Colonic mucosa (tissue), 4 donors: ENCODE measurements around the gene ZMYND8. TPM values are rescaled to one million over a fixed set of nuclear protein-coding genes. Genes with fewer than 3 reads are reported as not detected.

Experiments used
- DNase-seq: peaks from one replicate; pipeline ENCODE4 v3.0.0-alpha.2; 2020
- H3K27ac ChIP-seq: fragments of 200-600 bp; one replicate; pipeline ENCODE4 v1.8.0; 2021
- H3K27me3 ChIP-seq: fragments of 200-600 bp; one replicate; pipeline ENCODE4 v1.8.0; 2021
- H3K36me3 ChIP-seq: fragments of 200-600 bp; one replicate; pipeline ENCODE4 v1.8.0; 2021
- H3K4me1 ChIP-seq: fragments of 200-600 bp; one replicate; pipeline ENCODE4 v1.8.0; 2021; ENCODE audit warnings: mild to moderate bottlenecking
- H3K4me3 ChIP-seq: fragments of 200-600 bp; one replicate; pipeline ENCODE4 v1.8.0; 2021
- H3K9ac ChIP-seq, 2 donors: one replicate each; pipeline ENCODE4 v1.7.0; 2013; ENCODE audit warnings: control low read depth in 2 of 2, low read depth in 2 of 2, low read length in 2 of 2
- H3K9me3 ChIP-seq: fragments of 200-600 bp; one replicate; pipeline ENCODE4 v1.8.0; 2021
- intact Hi-C: fragments of 100-400 bp; cut with DNase I; formaldehyde crosslinking; loops from one replicate; pipeline ENCODE4 v1.14.1; 2022
- total RNA-seq, 2 donors: library from RNA; stranded (reverse); fragmentation: NEBNext Ultra II Directional in 1 of 2; extraction: Animal tissue kit (Norgen Biotek cat#: 25700) in 1 of 2; gene quantifications; one replicate each; pipeline ENCODE4 v1.2.1, GENCODE V29; 2021
- TF ChIP-seq, protein P1 (sequence below): fragments of 200-600 bp; IDR thresholded peaks from one replicate; pipeline ENCODE4 v1.8.0; 2022; ENCODE audit warnings: antibody characterized with exemption, mild to moderate bottlenecking
- donor health status: healthy.
- donor health status: DM: no; HTN: no; CAD: no.
- donor health status: DM: no; HTN: no; CAD: no.

ZMYND8 gene
- total RNA-seq, 2 donors from 2014 or later = 45.4 to 53.1 TPM

- intact Hi-C loops = no loop called here
- Histone ChIP-seq H3K27me3 (no peaks in the 10 kb centered on the region), H3K27ac (no peak overlapping the region), H3K4me3 (no peak overlapping the region), H3K9ac (no peak overlapping the region), H3K36me3 (no peaks in the 10 kb centered on the region), H3K9me3 (no peaks in the 10 kb centered on the region), H3K4me1 (peaks cover 13% of the 10 kb centered on the region)
- DNase-seq = no peak
- TF ChIP-seq, protein P1, sequence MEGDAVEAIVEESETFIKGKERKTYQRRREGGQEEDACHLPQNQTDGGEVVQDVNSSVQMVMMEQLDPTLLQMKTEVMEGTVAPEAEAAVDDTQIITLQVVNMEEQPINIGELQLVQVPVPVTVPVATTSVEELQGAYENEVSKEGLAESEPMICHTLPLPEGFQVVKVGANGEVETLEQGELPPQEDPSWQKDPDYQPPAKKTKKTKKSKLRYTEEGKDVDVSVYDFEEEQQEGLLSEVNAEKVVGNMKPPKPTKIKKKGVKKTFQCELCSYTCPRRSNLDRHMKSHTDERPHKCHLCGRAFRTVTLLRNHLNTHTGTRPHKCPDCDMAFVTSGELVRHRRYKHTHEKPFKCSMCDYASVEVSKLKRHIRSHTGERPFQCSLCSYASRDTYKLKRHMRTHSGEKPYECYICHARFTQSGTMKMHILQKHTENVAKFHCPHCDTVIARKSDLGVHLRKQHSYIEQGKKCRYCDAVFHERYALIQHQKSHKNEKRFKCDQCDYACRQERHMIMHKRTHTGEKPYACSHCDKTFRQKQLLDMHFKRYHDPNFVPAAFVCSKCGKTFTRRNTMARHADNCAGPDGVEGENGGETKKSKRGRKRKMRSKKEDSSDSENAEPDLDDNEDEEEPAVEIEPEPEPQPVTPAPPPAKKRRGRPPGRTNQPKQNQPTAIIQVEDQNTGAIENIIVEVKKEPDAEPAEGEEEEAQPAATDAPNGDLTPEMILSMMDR = no peak
Measured at GRCh38 chr20:47365023-47365764, 8.7 kb upstream of the ZMYND8 start.

GRCh38 chr20:47362361-47363219 lies 6.1 kb upstream of the ZMYND8 start:
- H3K4me1 ChIP-seq = peaks cover 37% of the 10 kb centered on the region
- H3K9ac ChIP-seq = no peak overlapping the region
- DNase-seq = no peak
- H3K36me3 ChIP-seq = no peaks in the 10 kb centered on the region
- no peaks in the 10 kb centered on the region for H3K9me3 ChIP-seq
- H3K27me3 ChIP-seq = no peaks in the 10 kb centered on the region
- H3K27ac ChIP-seq = no peak overlapping the region
- no peak overlapping the region for H3K4me3 ChIP-seq
- TF ChIP-seq, protein P1 = no peak
- intact Hi-C loops = no loop called here

- H3K4me3 ChIP-seq = no peak overlapping the region
- no peaks in the 10 kb centered on the region for H3K9me3 ChIP-seq
- no peaks in the 10 kb centered on the region for H3K27me3 ChIP-seq
- H3K9ac ChIP-seq = peak overlapping the region; percentile 59 to 98
- peaks cover 46% of the 10 kb centered on the region for H3K4me1 ChIP-seq
- TF ChIP-seq, protein P1 = no peak
- H3K27ac ChIP-seq = peak overlapping the region; percentile 99
- DNase-seq = no peak
- intact Hi-C loops = no loop called here
- no peaks in the 10 kb centered on the region for H3K36me3 ChIP-seq
Measured at GRCh38 chr20:47361057-47361915, 4.8 kb upstream of the ZMYND8 start.

- Histone ChIP-seq H3K9me3 (no peaks in the 10 kb centered on the region), H3K36me3 (no peaks in the 10 kb centered on the region), H3K4me1 (peaks cover 46% of the 10 kb centered on the region), H3K27ac (peak overlapping the region; percentile 99), H3K4me3 (no peak overlapping the region), H3K27me3 (no peaks in the 10 kb centered on the region), H3K9ac (peak overlapping the region; percentile 59 to 98)
- intact Hi-C loops = no loop called here
- DNase-seq = peak; percentile 76
- TF ChIP-seq, protein P1 = no peak
Measured at GRCh38 chr20:47360297-47361056, 4.0 kb upstream of the ZMYND8 start.
